Suppressor macrophage (primary cell): ENCODE measurements around the gene PRDM12.

Experiments used
- DNase-seq, 4 experiments: peaks; one replicate each; pipeline ENCODE4 v3.0.0-alpha.2; 2020 to 2022

Gene PRDM12

GRCh38 chr9:130636648-130637020, 27.8 kb upstream of the PRDM12 start:
- DNase-seq, result no peak

DNA sequence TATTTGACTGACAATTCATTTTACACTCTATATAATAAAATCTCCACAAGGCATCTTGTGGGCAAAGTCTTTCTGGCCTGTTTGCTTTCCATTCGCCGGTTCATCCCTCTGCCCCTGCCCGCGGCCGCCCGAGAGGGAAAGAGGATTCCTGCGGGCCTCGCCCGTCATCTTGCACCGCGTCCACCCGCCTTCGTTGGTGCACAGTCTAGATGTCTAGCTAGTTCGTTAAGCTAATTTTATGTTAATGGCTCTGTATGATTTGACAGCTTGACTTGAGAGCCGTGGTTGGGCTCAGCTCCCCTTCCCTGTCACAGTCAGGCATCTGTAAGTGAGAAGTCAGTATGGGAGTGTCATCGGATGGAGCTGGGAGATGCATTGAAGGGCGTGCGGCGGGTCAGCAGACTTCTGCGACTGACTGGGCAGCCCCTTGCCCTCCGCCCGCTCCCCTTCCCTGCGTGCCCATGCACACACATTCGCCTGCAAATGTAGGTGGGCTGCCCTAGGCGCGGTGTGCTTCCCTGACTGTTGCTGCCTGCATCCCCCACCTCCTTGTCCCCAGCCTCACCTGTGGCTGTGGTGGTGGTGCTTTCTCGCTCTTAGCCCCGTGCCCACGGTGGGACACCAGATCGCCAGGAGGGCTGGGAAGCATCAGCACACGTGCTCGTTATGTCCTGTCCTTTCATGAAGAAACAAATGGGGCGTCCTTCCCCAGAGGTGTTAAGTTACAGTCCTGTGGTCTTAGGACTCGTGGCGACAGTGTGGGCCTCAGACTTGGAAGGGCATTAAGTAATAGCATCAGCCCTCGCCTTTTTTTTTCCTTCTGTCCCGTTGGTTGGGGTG, 25.9 kb upstream of the PRDM12 start:
- no peak for DNase-seq

DNA sequence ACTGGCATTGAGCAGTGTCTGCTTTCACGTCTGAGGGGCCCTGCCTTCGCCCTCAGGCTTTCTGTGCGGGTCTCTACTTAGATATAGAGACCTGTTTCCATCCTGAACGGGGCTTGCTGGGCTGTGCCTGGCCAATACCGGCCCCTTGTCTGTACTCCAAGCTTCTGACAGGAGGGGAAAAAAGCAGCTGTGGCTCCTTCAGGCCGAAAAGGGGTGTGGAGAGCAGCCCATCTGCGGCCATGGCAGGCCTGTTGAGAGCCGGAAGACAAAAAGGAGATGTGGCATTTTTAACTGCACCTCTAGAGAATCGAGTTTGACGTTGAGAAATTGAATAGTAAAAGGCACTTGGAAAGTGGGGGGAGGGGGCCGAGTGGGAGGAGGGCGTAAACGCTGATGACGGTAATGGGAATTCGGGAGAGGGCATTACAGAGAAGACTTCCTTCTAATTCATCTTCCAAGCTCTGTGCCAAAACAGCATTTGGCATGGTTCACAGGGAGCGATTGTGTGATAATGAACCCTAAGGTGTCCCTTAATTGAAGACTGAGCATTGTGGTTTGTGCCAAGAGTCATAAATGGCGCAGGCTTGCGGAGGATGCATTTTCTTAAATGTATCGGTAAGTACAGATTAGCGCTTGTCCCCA, 25.1 kb upstream of the PRDM12 start:
- DNase-seq, result no peak

GRCh38 chr9:130639866-130640555, 24.4 kb upstream of the PRDM12 start:
- DNase-seq, result no peak

GRCh38 chr9:130640681-130641080, 23.7 kb upstream of the PRDM12 start:
- no peak for DNase-seq

DNA sequence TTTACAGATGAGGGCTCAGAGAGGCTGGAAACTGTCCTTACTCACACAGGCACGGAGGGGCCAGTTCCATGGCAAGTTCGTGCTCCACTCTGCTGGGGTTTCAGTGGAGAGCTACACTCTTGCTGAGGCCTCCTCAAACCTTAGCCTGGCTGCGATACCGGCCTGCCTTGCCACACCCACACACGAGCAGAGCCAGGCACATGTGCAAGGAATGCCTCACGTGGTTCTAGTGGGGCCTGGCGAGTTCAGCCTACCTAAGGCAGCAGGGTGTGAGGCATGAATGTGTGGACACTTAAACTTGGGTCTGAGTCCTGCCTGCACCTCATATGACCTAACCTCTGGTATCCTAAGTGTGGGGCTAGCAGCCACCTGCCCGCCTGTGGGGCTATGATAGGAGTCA, 21.5 kb upstream of the PRDM12 start:
- DNase-seq, result no peak

GRCh38 chr9:130651221-130651620, 13.2 kb upstream of the PRDM12 start:
- no peak for DNase-seq

DNA sequence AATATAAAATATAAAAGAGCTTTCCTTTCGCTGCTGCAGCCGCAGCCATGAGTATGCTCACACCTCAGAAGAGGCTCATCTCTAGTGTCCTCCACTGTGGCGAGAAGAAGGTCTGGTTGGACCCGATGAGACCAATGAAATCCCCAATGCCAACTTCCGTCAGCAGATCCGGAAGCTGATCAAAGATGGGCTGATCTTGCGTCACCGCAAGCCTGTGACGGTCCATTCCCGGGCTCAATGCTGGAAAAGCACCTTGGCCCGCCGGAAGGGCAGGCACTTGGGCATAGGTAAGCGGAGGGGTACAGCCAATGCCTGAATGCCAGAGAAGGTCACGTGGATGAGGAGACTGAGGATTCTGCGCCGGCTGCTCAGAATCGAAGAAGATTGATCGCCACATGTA, 12.6 kb upstream of the PRDM12 start:
- no peak for DNase-seq

- DNase-seq, result no peak
Observed at GRCh38 chr9:130654879-130655278, 9.5 kb upstream of the PRDM12 start.

DNA sequence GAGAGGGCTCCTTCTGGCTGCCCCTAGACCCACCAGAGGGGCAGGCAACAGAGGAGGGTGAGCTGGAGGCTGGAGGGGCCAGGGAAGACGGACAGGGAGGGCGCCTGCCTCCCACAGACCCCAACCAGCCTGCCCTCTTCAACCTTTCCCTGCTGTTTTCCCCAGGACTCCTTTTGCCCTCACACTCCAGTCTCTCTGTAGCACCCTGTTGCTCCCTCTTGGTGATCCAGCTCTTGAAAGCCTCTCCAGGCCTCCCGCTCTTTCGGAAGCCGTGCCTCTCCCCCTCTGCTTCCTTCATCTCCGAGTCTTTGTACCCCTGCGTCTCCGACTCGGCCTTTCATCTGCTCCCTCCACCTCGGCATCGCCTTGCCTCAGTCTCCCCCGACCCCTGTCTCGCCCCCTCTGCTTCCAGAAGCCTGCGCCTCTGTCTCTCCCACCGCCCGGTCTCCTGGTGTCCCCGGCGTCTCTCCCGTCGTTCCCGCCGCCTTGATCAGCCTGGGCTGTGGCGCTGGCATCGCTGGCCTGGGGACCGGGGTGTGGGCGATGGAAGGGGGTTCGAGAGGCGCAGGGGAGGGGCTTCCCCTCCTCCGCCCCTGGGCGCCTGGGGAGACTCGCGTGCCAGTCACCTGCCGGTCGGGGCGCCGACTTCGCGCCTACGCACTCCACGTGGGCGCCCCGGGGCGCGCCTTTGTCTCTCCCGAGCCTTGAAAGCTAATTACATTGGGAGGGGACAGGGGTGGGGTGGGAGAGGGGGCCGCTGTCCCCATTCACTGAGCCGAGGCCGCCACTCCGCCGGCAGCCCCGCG, 5.3 kb upstream of the PRDM12 start:
- DNase-seq, result no peak

DNA sequence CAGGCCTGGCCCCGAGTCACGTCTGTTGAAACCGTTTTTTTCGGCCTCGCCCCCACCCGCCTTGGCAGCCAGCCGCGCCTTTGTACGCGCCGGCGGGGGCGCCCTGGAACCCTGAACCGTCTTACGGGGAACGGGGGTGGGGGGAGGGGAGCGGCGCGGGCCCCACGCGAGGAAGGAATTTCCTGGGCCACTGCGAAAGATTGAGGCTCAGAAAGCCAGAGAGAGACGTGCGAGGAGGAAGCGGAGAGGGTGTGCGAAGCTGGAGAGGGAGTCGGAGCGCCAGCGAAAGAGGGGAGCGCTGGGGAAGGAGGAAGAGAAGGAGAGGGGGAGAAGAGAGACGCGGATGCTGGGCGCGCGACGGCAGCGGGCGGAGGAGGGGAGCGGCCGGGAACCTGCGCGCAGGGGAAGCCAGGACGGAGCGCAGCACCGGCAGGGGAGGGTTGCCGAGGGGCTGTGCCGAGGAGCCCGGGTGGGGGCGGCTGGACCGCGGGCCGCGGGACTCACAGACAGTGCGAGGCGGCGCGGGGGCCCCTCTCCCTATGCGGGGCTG, 4.6 kb upstream of the PRDM12 start:
- DNase-seq, result no peak

GRCh38 chr9:130660326-130660682, 4.1 kb upstream of the PRDM12 start:
- DNase-seq, result no peak

DNA sequence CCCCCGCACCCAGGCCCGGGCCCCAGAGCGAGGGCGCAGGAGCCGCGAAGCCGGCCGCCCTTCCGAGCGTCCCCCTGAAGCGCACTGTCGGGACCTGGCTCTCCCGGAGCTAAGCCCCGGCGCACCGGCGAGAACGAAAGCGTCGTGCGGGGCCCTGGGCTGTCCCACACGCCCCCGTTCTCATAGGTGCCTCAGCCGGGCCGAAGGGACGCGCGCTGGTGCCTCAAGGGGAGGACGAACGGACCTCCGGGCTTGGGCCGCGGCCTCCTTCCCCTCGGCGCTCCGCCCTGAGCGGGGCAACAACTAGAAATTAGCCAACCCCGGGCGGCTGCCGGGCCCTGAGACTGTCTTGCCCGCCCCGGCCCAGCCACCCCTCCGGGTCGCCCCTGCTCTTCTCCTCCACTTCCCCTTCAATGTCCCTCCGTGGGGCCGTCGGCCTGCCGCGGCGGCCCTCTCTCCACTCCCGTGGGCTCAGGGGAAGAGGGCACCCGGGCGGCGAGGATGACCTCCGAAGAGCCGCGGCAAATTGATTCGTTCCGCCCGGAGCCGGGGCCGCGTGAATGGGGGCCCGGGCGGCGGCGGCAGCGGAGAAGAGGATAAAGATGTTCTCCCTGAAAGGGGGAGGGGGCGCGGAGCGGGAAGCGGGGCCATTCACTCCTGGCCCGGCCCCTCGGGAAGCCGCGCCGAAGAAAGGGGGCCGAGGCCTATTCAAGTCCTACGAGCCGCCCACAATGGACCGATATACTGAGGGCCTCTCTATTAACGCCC, 3.5 kb upstream of the PRDM12 start:
- DNase-seq, result peak in 1 of 4 experiments; percentile 46

- DNase-seq, result no peak
Observed at GRCh38 chr9:130661451-130662098, 2.8 kb upstream of the PRDM12 start.

GRCh38 chr9:130662099-130662969, 2.1 kb upstream of the PRDM12 start:
- no peak for DNase-seq

GRCh38 chr9:130662970-130663257, 1.5 kb upstream of the PRDM12 start:
- peak in 1 of 4 experiments; percentile 17 for DNase-seq

DNA sequence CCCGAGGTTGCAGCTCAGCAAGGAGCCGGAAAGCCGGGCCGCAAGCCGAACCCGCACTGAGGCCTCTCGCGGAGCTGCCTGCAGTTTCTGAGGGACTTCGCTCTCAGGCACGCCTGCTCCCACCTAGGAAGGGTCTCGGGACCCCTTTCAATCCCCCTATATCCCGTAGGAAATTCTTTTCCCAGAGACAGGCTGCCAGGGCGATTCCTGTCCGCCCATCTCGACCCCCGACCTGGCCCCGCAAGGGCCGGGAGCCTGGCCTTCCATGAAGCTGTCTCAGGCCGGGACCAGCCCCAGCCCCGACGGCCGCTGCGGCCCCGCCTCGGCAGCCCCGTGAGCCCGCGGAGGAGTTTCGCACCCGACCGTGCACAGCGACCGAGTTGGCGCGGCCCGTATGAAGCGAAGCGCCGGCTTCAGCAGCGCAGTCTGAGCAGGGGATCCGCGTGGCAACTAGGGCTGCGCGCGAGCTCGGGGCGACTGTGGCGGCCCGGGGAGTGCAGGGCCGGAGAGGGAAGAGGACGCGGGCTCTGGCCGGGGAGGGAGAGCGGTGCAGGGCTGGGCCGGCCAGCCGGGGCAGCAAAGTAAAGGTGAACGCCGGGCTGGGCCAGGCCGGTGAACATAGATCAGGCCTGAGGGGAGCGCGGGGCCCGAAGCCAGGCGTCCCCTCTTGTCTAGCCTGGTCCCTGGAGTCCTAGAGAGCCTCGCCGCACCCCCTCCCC, 977 bp upstream of the PRDM12 start:
- DNase-seq, result peak in 1 of 4 experiments; percentile 18

DNA sequence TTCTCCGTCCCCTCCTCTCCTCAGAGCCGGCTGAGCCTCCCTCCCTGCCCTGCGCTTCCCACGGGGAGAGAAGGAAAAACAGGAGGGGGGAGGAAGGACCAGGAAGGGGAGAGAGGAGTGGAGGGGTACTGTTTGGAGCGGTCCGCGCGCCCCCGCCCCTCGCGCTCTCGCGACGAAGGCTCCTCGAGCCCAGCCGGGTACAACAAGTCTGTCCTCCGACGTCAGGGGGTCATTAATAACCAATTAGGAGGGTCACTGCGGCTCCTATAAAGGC, 480 bp upstream of the PRDM12 start:
- no peak for DNase-seq

- no peak for DNase-seq
Observed at GRCh38 chr9:130665029-130665430, 636 bp downstream of the PRDM12 start.
